Neural cell (in vitro differentiated cells): ENCODE measurements around the gene PPP1R2B.

ENCODE experiments used
- CTCF ChIP-seq: fragments of 450-650 bp; IDR thresholded peaks from 2 replicates; pipeline ENCODE4 v1.5.1; 2014; ENCODE audit warnings: antibody characterized with exemption, mild to moderate bottlenecking, moderate library complexity; ENCODE audit not compliant: poor library complexity, severe bottlenecking
- EZH2 ChIP-seq: fragments of 200-600, 300-800 bp; shearing (Covaris generic), sonication (generic); IDR thresholded peaks from 2 replicates; pipeline ENCODE4 v1.6.1; 2014; ENCODE audit warnings: antibody characterized with exemption, low read length, borderline replicate concordance, mild to moderate bottlenecking; ENCODE audit not compliant: insufficient read depth, poor library complexity, severe bottlenecking
- MXI1 ChIP-seq: fragments of 450-650 bp; conservative IDR thresholded peaks from 2 replicates; pipeline ENCODE4 v1.6.1; 2014; ENCODE audit warnings: antibody characterized with exemption, mild to moderate bottlenecking; ENCODE audit not compliant: poor library complexity, severe bottlenecking
- POLR2AphosphoS5 ChIP-seq: IDR thresholded peaks from 2 replicates; pipeline ENCODE4 v1.6.1; 2012
- SMC3 ChIP-seq: fragments of 450-650 bp; conservative IDR thresholded peaks from 2 replicates; pipeline ENCODE4 v1.6.1; 2014; ENCODE audit warnings: antibody characterized with exemption, mild to moderate bottlenecking, moderate library complexity; ENCODE audit not compliant: poor library complexity
- TAF1 ChIP-seq: IDR thresholded peaks from 2 replicates; pipeline ENCODE4 v1.6.1; 2012; ENCODE audit warnings: low read depth

GRCh38 chr5:156836846-156837245 is 13.2 kb upstream of the PPP1R2B start:
- TF ChIP-seq MXI1, result no peak
- TF ChIP-seq CTCF, result no peak
- TF ChIP-seq POLR2AphosphoS5, result no peak
- no peak for TF ChIP-seq TAF1
- no peak for TF ChIP-seq SMC3
- TF ChIP-seq EZH2, result no peak
